ENCODE data around the gene VWF. TPM values are rescaled to one million over a fixed set of nuclear protein-coding genes. Genes with fewer than 3 reads are reported as not detected.

VWF gene
- total RNA-seq, 2 donors from 2014 or later, result 20.9 to 63.2 TPM

DNA sequence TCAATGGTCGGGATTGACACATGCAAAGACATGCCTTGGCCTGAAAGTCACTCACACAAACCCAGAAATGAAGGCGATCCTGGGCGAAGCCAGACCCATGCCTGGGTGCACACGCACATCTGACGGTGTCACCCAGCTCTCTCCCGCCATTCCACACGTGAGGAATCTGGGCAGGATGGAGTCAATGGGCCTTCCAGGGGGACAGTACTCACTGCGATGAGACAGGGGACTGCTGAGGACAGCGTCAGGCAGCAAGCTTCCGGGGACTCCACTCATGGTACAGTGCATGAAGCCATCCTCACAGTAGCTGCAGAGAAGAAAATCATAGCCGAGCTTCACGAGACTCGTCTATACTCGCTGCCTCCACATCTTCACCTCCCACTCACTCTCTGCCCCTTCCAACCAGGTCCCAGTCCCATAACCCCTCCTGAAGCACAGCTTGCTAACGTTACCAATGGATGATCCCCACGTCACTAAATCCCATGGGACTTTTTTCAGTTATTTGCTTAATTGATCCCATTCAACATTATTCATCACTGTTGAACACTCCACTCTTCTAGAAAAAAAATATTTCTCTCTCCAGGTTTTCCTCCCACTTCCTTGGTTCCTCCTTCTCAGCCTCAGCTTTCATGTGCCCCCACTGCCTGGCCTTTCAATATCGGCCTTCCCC, 77.8 kb downstream of the VWF start:
- H3K4me1 ChIP-seq, result no peaks in the 10 kb centered on the region
- H3K9ac ChIP-seq (ENCODE audit: low read depth in 2 of 2, low read length in 2 of 2), result no peak overlapping the region
- H3K4me3 ChIP-seq, result no peak overlapping the region
- DNase-seq, result no peak
- no peaks in the 10 kb centered on the region for H3K27me3 ChIP-seq
- no peaks in the 10 kb centered on the region for H3K9me3 ChIP-seq
- no peaks in the 10 kb centered on the region for H3K36me3 ChIP-seq
- intact Hi-C loops (cut with DNase I), result no loop called here
- H3K27ac ChIP-seq, result no peak overlapping the region
- TF ChIP-seq, protein P1, sequence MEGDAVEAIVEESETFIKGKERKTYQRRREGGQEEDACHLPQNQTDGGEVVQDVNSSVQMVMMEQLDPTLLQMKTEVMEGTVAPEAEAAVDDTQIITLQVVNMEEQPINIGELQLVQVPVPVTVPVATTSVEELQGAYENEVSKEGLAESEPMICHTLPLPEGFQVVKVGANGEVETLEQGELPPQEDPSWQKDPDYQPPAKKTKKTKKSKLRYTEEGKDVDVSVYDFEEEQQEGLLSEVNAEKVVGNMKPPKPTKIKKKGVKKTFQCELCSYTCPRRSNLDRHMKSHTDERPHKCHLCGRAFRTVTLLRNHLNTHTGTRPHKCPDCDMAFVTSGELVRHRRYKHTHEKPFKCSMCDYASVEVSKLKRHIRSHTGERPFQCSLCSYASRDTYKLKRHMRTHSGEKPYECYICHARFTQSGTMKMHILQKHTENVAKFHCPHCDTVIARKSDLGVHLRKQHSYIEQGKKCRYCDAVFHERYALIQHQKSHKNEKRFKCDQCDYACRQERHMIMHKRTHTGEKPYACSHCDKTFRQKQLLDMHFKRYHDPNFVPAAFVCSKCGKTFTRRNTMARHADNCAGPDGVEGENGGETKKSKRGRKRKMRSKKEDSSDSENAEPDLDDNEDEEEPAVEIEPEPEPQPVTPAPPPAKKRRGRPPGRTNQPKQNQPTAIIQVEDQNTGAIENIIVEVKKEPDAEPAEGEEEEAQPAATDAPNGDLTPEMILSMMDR (IDR thresholded peaks at IDR 0.05), result no peak

DNA sequence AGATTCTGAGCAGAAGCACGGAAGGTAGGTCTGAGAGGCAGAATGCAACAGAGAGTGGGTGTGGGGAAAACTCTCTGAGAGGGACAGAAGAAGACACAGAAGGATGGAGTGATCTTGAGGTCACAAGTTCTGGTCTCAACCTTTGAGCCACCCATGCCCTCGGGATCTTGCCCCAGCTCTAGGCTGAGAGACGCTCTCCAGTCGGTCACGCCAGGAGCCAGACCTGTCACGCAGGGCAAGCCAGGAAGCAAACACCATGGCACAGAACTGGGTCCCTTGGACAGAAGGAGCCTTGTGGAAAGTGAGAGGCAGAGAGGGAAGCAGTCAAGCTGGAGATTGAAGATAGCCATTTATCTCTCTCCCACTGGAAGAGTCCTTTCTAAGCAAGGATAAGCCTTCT, 79.0 kb downstream of the VWF start:
- intact Hi-C loops (cut with DNase I), result no loop called here
- no peak overlapping the region for H3K9ac ChIP-seq (ENCODE audit: low read depth in 2 of 2, low read length in 2 of 2)
- no peak overlapping the region for H3K4me3 ChIP-seq
- no peaks in the 10 kb centered on the region for H3K4me1 ChIP-seq
- H3K9me3 ChIP-seq, result no peaks in the 10 kb centered on the region
- H3K27me3 ChIP-seq, result no peaks in the 10 kb centered on the region
- no peak for DNase-seq
- no peaks in the 10 kb centered on the region for H3K36me3 ChIP-seq
- TF ChIP-seq, protein P1 (IDR thresholded peaks at IDR 0.05), result no peak
- no peak overlapping the region for H3K27ac ChIP-seq

DNA sequence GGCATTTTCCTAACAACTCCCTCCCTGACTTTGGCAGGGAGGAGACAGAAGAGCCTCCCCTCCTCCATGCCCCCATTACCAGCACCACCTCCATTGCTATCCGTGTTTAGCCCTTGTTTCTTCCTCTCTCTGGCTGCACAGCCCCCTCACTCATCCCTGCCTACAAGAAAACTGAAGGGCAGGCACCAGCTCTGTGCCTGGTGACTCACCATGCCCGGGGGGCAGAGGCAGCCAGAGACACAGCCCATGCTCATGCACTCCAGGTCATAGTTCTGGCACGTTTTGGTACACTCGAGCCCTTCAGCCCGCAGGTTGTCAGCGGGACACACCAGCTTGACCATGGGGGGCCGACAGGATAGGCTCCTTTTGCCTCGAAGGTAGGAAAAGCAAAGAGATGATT, 80.4 kb downstream of the VWF start:
- H3K9ac ChIP-seq (ENCODE audit: low read depth in 2 of 2, low read length in 2 of 2), result no peak overlapping the region
- DNase-seq, result no peak
- H3K9me3 ChIP-seq, result no peaks in the 10 kb centered on the region
- no peaks in the 10 kb centered on the region for H3K27me3 ChIP-seq
- intact Hi-C loops (cut with DNase I), result no loop called here
- TF ChIP-seq, protein P1 (IDR thresholded peaks at IDR 0.05), result no peak
- H3K27ac ChIP-seq, result no peak overlapping the region
- H3K4me3 ChIP-seq, result no peak overlapping the region
- H3K4me1 ChIP-seq, result no peaks in the 10 kb centered on the region
- no peaks in the 10 kb centered on the region for H3K36me3 ChIP-seq

DNA sequence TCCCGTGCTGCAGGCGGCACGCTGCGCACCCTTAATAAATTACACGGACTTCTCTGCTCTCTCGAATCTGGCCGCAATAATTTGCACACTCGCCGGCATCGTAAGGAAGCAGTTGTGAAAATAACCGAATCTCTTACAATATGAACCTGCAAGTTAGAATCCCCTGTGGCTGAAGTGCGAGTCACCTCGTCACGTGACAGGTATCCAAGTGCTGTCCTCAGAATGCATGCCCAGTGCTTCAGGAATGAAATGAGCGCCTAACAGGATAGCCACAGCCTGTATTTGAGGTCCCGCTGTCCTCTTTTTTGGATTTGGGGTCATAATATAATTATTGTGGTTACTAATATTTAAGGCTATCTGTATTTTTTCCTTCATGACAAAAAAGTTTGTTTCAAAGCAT, 82.0 kb downstream of the VWF start:
- TF ChIP-seq, protein P1 (IDR thresholded peaks at IDR 0.05), result no peak
- no peaks in the 10 kb centered on the region for H3K36me3 ChIP-seq
- intact Hi-C loops (cut with DNase I), result no loop called here

DNA sequence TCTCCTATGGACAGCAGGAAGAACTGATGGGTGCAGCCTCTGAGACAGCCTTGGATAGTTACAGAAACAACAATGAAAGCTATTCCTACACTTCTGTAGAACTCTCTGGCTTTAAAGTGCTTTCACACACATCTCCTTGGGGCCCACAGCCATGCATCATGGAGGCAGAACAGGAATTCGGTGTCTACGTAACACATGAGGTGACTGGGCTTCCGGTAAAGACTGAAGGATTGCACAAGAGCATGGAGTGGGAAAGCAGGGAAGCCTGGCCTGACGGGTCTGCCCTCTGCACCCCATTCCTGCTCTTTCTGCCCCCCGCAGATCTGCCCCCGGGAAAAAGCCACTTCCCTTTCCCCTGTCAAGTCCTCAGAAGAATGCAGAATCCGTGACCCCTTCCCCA, 82.6 kb downstream of the VWF start:
- Histone ChIP-seq H3K36me3 (no peaks in the 10 kb centered on the region), H3K27ac (no peak overlapping the region), H3K27me3 (no peaks in the 10 kb centered on the region), H3K4me1 (no peaks in the 10 kb centered on the region), H3K9me3 (no peaks in the 10 kb centered on the region), H3K4me3 (no peak overlapping the region), H3K9ac (ENCODE audit: low read depth in 2 of 2, low read length in 2 of 2) (no peak overlapping the region)
- no peak for DNase-seq
- intact Hi-C loops (cut with DNase I), result no loop called here
- TF ChIP-seq, protein P1 (IDR thresholded peaks at IDR 0.05), result no peak

More for the DNA sequence above, 82.0 kb downstream of the VWF start:
- Histone ChIP-seq H3K4me1 (no peaks in the 10 kb centered on the region), H3K9me3 (no peaks in the 10 kb centered on the region), H3K9ac (ENCODE audit: low read depth in 2 of 2, low read length in 2 of 2) (no peak overlapping the region), H3K27ac (no peak overlapping the region), H3K27me3 (no peaks in the 10 kb centered on the region), H3K4me3 (no peak overlapping the region)
- no peak for DNase-seq

All from colonic mucosa (tissue), 4 donors.